Stimulated activated naive CD4-positive, alpha-beta T cell (primary cell): Measurements from ENCODE around the gene DNM3.

Source experiments
- DNase-seq, 6 experiments: peaks; one replicate each; lab custom pipeline; 2025; lab: John Stamatoyannopoulos, UW

The DNM3 gene

DNA sequence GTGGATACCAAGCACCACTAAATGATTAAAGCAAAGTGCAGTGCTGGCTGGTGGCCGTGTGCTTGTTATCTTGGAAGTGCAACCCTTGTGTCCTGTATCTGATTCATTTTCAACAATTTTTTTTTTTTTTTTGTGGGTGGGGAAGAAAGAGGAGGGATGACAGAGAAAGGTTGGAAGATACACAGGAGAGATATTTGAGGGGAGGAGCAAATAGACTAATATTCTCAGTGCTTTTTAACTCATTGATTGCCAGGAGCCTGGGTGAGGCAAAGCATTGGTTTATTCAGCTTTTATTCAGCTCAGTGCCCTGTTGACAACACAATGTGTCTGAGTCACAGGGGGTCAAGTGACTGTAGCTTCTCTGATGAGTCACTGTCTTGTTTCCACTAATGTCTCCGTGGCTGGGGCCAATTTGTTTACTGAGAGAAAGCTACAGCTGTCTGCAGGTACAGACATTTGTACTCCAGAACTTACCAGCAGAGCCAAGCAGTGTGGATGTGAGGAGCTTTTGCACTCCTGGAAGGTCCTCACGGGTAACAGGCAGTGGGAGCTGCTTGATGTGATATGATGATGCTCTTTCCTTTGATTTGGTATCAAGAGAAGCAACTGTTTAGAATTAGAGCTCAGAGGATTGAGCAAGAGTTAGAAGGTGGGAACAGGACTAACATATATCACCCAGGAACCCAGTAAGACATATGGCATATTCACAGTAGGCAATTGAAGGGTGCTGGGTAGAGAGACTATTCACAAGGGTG, 23.6 kb upstream of the DNM3 start:
- DNase-seq = no peak

- no peak for DNase-seq
These were observed 21.4 kb upstream of the DNM3 start for GRCh38 chr1:171819946-171820345.

DNA sequence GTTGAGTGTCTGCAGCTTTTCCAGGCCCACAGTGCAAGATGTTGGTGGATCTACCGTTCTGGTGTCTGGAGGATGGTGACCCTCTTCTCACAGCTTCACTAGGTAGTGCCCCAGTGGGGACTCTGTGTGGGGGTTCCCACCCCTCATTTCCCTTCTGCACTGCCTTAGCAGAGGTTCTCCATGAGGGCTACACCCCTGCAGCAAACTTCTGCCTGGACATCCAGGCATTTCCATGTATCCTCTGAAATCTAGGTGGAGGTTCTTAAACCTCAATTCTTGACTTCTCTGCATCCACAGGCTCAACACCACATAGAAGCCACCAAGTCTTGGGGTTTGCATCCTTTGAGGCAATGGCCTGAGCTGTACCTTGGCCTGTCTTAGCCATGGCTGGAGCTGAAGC, 14.3 kb upstream of the DNM3 start:
- DNase-seq = no peak

GRCh38 chr1:171828794-171829193, 12.5 kb upstream of the DNM3 start:
- no peak for DNase-seq

GRCh38 chr1:171833091-171833825, 8.0 kb upstream of the DNM3 start:
- no peak for DNase-seq

DNA sequence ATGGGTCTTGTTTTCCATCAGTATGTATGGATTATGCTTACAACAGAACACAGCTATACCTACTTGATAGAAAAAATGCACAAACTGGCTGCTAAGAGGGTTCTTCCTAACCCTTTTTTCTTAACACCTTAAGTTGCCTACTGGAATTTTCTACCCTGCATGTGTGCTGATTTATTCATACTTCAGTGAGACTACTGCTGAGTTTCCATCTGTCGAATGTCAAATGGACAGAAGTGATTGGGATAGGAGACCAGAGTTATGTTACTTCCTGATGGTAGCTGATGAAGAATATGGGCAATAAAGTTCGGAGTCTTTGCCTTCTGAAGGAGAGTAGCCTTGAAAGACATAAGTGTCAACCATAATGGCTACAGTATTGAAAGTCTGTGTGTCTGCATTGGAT, 6.5 kb upstream of the DNM3 start:
- DNase-seq = no peak

DNA sequence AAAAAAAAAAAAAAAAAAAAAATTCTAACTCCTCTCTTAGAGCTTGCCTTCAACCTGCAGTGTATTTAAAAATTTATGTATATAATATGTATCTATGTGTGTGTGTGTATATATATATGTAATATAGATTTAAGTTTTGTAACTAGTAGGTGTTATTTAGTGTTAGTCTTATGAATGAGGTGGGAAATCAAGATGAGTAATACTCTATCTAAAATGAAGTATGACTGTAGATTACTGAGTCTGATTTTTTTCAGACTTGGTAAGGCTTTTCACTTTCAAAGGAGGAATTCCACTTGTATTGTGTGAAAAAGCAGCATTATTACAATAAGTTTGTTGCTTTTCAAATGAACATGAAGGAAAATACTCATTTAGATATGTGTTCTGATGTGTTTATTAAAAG, 5.4 kb upstream of the DNM3 start:
- no peak for DNase-seq

DNA sequence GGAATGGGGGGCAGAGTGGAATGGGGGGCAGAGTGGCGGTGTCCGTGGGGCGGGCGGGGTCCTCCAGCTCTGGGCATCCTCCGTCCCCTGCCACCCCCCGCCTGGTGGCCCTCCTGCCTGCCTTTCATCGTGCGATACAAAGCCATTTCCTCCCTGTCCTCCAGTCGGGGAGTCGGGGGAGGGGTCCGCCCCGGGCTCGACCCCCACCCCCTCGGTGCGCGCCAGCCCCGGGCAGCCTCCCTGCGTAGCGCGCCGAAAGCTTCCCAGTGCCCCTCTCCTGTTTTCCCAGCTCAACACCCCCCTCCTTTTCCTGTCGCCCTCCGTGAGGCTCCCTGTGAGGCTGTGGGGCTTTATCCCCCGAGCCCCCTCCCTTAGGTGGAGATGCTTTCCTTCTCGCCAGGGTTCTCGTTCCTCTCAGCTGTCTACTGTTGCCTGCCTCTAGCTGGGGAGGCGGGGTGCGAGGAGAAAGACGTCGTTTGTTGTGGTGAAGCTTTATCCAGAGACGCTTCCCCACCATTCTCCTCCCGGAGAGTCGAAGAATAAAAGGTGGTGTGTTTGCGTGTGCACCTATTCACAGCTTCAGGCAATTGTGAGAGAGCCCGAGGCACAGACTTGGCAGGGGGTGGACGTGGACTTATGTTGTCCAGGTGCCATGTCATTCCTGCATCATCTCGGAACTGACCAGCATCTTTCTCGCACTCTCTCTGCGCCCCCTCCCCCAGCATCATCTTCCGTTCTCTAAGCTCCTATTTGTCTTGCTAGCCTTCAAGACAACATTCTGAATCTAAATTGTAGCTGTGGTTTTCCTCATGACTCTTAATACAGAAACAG, 848 bp downstream of the DNM3 start:
- DNase-seq = peak in 4 of 6 experiments; percentile 12 to 28 (median 15)

GRCh38 chr1:171844381-171844780, 3.1 kb downstream of the DNM3 start:
- DNase-seq = no peak

- no peak for DNase-seq
These were observed 4.7 kb downstream of the DNM3 start for GRCh38 chr1:171845998-171846397.

DNA sequence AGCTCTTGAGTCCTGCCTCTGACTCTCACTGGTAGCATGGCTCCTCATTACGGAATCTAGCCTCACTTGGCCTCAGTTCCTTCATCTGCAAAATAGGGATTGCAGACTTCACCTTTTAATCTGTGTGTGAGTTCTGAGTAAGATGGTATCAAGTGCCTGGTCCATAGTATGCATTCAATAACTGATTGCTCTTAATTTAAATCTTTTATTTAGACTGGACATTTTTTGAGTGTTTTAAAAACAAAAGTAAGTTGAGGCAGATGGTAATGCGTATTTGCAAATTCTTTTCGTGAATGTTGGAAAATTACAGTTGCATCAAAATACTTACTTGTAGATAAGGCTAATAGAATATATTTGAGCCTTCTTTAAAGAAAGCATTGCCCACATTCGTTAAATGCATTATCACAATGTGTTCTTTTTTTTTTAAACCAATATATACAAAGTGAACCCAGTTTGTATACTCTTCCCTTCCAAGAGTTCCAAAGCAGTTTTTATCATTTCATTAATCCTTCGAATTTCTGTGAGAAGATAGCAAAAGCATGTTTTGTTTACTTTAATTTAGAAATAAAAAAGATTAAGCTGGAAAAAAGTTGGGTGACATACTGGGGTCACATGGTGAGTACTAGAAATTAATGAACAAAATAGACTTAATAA, 8.1 kb downstream of the DNM3 start:
- no peak for DNase-seq

- peak in 1 of 6 experiments; percentile 3 for DNase-seq
These were observed 9.5 kb downstream of the DNM3 start for GRCh38 chr1:171850651-171851350.

- no peak for DNase-seq
These were observed 11.0 kb downstream of the DNM3 start for GRCh38 chr1:171852272-171852671.

- DNase-seq = no peak
These were observed 14.1 kb downstream of the DNM3 start for GRCh38 chr1:171855381-171855780.

GRCh38 chr1:171858696-171859095, 17.4 kb downstream of the DNM3 start:
- no peak for DNase-seq

DNA sequence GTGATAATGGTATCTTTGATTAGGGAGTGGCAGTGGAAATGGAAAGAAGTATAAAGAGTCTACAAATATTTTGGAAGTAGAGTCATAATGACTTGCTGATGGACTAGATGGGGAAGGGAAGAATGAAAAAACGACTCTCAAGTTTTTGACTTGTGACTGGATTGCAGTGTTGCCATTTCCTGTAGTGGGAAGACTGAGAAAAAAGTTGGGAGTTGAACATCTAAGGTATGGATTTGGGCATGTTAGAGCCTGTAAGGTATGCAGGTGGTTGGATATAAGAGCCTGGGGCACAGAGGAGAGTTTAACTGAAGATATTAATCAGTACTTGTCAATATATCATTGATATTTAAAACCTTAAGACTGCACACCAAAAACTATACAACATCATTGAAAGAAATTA, 19.4 kb downstream of the DNM3 start:
- no peak for DNase-seq

DNA sequence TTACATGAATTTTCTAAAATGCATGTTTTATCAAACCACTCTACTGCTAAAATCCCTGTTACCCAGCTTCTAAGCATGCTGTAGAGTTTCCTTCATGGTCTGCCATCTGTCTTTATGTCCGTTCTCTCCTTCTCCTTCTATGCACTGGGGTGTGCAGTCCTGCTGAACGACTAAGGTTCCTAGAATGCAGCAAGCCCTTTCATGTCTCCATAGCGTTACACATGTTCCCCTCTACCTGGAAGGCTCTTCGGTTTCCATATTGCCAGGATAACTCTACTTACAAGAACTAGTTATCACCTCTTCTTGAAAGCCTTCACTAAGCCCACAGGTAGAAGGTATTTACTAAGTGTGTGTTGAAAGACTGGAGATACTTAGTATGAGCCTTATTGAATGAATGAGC, 22.2 kb downstream of the DNM3 start:
- DNase-seq = no peak

DNA sequence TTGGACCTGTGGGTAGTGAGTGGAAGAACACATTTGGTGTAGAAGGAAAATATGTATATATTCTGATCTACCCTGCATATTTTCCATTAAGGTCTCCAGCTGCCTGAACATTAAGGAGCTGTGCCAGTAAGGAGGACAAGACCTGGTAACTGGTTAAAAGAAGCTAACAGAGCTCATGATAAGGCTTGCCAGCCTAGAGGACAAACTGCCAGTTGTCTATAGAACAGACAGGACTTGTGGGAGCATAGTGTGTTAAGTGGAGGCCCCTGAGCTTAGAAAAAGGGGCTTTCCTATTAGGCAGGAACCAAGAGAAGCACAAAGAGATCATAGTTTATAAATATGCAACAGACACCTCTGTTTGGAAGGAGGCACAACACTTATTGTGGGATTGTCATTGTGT, 23.0 kb downstream of the DNM3 start:
- no peak for DNase-seq

DNA sequence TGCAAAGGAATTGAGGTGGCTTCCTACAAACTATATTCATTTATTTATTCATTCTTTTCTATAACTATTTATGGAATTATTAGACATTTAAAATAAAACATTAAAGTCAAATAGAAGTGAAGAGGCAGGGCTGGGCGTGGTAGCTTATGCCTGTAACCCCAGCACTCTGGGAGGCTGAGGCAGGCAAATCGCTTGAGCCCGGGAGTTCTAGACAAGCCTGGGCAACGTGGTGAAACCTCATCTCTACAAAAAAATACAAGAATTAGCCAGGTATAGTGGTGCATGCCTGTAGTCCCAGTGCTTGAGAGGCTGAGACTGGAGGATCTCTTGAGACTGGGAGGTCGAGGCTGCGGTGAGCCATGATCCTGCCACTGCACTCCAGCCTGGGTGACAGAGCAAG, 23.8 kb downstream of the DNM3 start:
- no peak for DNase-seq

DNA sequence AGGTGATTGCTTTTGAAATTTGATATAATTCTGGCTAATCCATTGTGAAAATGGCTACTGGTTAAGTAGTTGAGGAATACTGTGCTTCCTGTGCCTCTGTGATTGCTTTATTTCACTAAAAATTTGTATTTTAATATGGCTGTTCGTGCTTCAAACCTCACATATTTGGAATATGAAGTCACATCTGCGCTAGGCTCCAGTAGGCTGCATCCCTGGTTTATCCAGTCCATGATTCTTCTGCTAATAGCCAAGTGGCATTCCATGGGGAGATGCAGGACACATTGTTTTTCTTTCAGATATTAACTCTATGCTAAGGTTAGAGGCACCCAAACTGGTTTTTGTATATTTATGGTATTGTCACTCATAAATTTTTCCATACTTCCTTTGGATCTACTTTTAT, 25.9 kb downstream of the DNM3 start:
- no peak for DNase-seq

DNA sequence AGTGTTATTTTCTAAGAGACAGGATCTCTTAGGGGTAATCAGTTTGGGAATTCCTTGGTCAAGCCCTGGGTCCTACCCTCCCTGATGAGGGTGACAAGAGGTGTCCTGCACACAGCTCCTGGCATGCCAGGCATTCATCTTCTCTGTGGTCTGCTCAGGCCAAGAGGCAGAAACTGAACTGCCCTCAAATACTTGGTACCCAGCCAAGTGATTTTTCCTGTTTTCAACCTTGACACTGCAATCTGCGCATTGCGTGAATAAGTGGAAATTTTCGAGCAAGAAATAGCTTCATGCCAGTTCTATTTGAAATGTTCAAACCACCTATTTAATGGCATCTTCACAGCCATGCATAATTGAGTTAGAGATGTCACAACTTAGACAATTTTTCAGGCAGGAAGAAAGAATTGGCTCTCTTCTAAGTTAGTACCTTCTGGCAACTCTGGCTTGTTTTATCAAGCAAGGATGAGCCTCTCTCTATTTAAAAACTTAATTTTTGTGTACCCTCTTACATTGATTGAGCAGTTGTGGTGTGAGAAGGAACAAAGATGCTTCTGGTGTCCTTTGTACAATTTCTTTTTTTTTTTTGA, 27.0 kb downstream of the DNM3 start:
- DNase-seq = no peak
